Adipocyte (in vitro differentiated cells): ENCODE results near the gene ITPKC.

Experiments used
- DNase-seq: peaks from one replicate; pipeline ENCODE4 v3.0.0-alpha.2; 2015; ENCODE audit warnings: low read depth
- H3K27me3 ChIP-seq: replicated peaks from 2 replicates; pipeline ENCODE4 v1.7.0; 2013; ENCODE audit warnings: mild to moderate bottlenecking, low read length, moderate library complexity; ENCODE audit not compliant: control insufficient read depth, insufficient read depth
- H3K36me3 ChIP-seq: 2 replicates; pipeline ENCODE4 v1.7.0; 2013; ENCODE audit warnings: low read length, mild to moderate bottlenecking, moderate library complexity; ENCODE audit not compliant: control insufficient read depth, insufficient read depth, severe bottlenecking
- H3K4me1 ChIP-seq: 2 replicates; pipeline ENCODE4 v1.7.0; 2013; ENCODE audit warnings: mild to moderate bottlenecking, low read length, moderate library complexity; ENCODE audit not compliant: control insufficient read depth, insufficient read depth
- H3K4me3 ChIP-seq: 2 replicates; pipeline ENCODE4 v1.7.0; 2013; ENCODE audit warnings: mild to moderate bottlenecking, low read length, moderate library complexity
- H3K9ac ChIP-seq: 2 replicates; pipeline ENCODE4 v1.7.0; 2013; ENCODE audit warnings: mild to moderate bottlenecking, low read length, moderate library complexity
- H3K9me3 ChIP-seq: 2 replicates; pipeline ENCODE4 v1.7.0; 2013; ENCODE audit warnings: mild to moderate bottlenecking, low read length, moderate library complexity; ENCODE audit not compliant: control insufficient read depth

ITPKC gene

DNA sequence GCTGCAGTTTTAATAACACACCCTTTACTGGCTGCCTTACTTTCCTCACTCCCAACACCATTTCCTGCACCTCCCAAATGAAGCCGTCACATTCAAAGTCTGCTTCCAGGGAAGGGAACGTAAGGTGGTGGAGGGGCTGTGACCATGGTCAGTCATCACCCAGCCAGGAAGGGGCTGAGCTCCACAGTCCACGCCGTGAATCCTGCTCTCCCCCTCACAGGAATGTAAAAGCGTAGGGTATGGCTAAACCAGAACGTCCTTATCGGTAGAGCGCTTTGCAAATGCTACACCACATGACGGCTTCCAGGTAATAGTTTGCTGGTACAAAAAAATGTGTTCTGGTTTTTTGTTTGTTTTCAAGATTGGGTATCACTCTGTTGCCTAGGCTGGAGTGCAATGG is 33.5 kb upstream of the ITPKC start:
- DNase-seq = no peak

DNA sequence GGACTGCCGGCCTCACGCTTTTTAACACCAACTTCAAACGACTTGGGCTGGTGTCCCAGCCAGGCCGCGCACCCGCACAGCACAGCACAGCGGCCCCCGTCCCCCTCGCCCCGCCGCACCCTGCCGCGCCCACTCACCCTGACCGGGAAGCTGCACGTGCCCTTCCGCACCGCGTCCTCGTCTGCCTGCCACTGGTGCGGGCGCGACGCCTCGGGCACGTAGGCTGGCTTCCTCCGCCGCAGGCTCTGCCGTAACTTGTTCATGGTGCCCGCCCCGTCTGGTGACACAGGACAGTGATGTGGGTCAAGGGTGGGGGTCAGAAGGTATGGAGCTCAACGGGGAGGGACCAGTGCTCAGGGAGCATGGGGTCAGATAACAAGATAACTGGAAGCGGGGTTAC is 32.6 kb upstream of the ITPKC start:
- Histone ChIP-seq H3K4me1 (peaks cover 22% of the 10 kb centered on the region), H3K9ac (no peak overlapping the region), H3K36me3 (peaks cover 66% of the 10 kb centered on the region), H3K4me3 (no peak overlapping the region), H3K27me3 (no peaks in the 10 kb centered on the region), H3K9me3 (no peaks in the 10 kb centered on the region)
- no peak for DNase-seq

More for the DNA sequence above, 33.5 kb upstream of the ITPKC start:
- Histone ChIP-seq H3K4me3 (no peak overlapping the region), H3K4me1 (peaks cover 14% of the 10 kb centered on the region), H3K9ac (no peak overlapping the region), H3K36me3 (peaks cover 74% of the 10 kb centered on the region), H3K27me3 (no peaks in the 10 kb centered on the region), H3K9me3 (no peaks in the 10 kb centered on the region)

- H3K4me3 ChIP-seq = no peak overlapping the region
- peaks cover 22% of the 10 kb centered on the region for H3K4me1 ChIP-seq
- no peaks in the 10 kb centered on the region for H3K9me3 ChIP-seq
- H3K36me3 ChIP-seq = peaks cover 58% of the 10 kb centered on the region
- no peak for DNase-seq
- H3K9ac ChIP-seq = no peak overlapping the region
- H3K27me3 ChIP-seq = no peaks in the 10 kb centered on the region
Observed at GRCh38 chr19:40685016-40685526, 31.8 kb upstream of the ITPKC start.

GRCh38 chr19:40685563-40685962 is 31.3 kb upstream of the ITPKC start:
- Histone ChIP-seq H3K9ac (no peak overlapping the region), H3K36me3 (peaks cover 55% of the 10 kb centered on the region), H3K9me3 (no peaks in the 10 kb centered on the region), H3K4me1 (peaks cover 22% of the 10 kb centered on the region), H3K27me3 (no peaks in the 10 kb centered on the region), H3K4me3 (no peak overlapping the region)
- DNase-seq = no peak

DNA sequence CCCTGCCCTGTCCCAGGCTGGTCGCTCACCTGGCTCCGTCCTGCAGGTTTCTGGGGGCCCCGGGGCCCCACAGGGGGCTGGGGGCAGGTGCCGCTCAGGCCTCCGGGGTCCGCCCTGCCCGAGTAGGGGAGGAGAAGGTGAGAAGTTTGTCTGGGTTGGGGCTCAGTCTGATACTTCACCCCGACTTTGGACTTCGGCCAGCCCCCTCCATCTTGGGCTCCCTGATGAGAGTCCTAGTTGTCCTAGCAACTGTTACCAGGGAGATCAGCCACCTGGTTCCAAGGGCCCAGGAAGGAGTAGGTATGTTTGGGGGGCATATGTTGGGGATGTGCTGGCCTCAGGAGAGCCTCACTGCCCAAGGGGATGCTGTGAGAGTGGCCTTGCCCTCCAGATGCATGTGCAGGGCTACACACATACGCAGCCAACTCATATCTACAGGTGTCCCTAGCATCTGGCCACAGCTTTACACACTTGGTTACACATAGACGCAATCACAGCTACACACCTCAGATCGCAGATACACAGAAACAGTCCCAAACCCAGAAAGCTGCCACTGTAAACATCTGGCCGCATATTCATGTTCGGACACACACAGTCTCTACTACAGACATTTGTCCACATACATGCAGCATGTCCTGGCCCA is 29.9 kb upstream of the ITPKC start:
- no peak for DNase-seq
- H3K4me3 ChIP-seq = peak overlapping the region; percentile 96

GRCh38 chr19:40687525-40688016 is 29.3 kb upstream of the ITPKC start:
- H3K27me3 ChIP-seq = no peaks in the 10 kb centered on the region
- H3K4me1 ChIP-seq = peaks cover 30% of the 10 kb centered on the region
- H3K36me3 ChIP-seq = peaks cover 35% of the 10 kb centered on the region
- H3K4me3 ChIP-seq = peak overlapping the region; percentile 96
- DNase-seq = peak; percentile 68
- no peaks in the 10 kb centered on the region for H3K9me3 ChIP-seq
- H3K9ac ChIP-seq = no peak overlapping the region

More for the DNA sequence above, 29.9 kb upstream of the ITPKC start:
- peaks cover 30% of the 10 kb centered on the region for H3K4me1 ChIP-seq
- H3K36me3 ChIP-seq = peaks cover 41% of the 10 kb centered on the region
- no peaks in the 10 kb centered on the region for H3K9me3 ChIP-seq
- H3K27me3 ChIP-seq = no peaks in the 10 kb centered on the region
- H3K9ac ChIP-seq = no peak overlapping the region

DNA sequence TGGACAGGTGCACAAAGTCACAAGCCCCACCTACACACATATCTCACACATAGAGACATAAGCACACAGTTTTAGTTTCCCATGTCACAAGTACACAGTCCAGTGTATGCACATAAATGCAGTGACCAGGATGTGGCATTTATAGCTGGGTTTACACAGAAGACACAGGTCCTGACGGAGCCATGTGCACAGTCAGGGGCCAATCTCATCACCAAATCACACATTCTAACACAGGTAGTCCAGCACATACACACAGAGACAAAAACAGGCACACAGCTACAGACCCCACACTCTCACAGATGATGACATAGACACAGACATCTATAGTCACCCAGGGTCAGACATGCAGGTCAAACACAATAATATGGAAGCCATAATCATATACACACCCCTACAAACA is 28.6 kb upstream of the ITPKC start:
- Histone ChIP-seq H3K4me1 (peaks cover 30% of the 10 kb centered on the region), H3K27me3 (no peaks in the 10 kb centered on the region), H3K36me3 (peaks cover 28% of the 10 kb centered on the region), H3K9me3 (no peaks in the 10 kb centered on the region), H3K9ac (peak overlapping the region; percentile 96), H3K4me3 (peak overlapping the region; percentile 96)
- peak; percentile 8 for DNase-seq

GRCh38 chr19:40688987-40689338 is 27.9 kb upstream of the ITPKC start:
- no peaks in the 10 kb centered on the region for H3K27me3 ChIP-seq
- peak overlapping the region; percentile 96 for H3K4me3 ChIP-seq

DNA sequence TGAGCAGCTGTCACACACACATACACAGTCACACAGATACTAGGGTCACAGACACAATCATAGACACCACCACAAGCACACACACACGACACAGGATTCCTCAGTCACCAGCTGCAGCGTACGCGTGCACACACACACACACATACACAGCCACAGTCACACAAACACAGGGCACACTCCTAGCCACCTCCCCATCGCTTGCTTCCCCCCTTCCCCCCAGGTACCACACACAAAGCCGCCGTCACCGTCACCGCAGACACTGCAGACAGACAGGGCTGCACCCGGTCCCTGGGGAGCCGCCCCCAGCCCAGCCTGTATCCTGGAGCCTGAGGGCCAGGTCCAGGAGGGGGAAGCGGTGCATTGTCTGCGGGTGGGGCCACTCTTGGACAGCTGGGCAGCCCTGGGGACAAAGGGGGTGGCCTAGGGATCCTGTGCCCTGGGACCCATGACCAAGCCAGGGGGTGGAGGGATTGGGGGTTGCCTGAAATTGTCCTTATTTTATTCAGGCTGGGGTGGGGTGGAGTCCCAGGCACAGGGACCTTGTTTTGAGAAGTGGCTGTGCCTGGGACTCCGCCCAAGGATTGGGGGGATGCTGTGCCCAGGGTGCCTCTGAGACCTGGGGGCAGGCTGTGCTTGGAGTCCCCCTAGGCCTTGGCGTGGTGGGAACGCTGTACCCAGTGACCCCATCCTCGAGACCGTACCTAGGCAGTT is 27.4 kb upstream of the ITPKC start:
- peak overlapping the region; percentile 96 for H3K9ac ChIP-seq
- H3K36me3 ChIP-seq = peaks cover 28% of the 10 kb centered on the region
- H3K9me3 ChIP-seq = no peaks in the 10 kb centered on the region
- peak; percentile 49 for DNase-seq
- H3K4me3 ChIP-seq = peak overlapping the region; percentile 96
- peaks cover 30% of the 10 kb centered on the region for H3K4me1 ChIP-seq
- no peaks in the 10 kb centered on the region for H3K27me3 ChIP-seq

More at GRCh38 chr19:40688987-40689338, 27.9 kb upstream of the ITPKC start:
- Histone ChIP-seq H3K9me3 (no peaks in the 10 kb centered on the region), H3K36me3 (peaks cover 23% of the 10 kb centered on the region), H3K4me1 (peaks cover 30% of the 10 kb centered on the region), H3K9ac (peak overlapping the region; percentile 96)
- no peak for DNase-seq

DNA sequence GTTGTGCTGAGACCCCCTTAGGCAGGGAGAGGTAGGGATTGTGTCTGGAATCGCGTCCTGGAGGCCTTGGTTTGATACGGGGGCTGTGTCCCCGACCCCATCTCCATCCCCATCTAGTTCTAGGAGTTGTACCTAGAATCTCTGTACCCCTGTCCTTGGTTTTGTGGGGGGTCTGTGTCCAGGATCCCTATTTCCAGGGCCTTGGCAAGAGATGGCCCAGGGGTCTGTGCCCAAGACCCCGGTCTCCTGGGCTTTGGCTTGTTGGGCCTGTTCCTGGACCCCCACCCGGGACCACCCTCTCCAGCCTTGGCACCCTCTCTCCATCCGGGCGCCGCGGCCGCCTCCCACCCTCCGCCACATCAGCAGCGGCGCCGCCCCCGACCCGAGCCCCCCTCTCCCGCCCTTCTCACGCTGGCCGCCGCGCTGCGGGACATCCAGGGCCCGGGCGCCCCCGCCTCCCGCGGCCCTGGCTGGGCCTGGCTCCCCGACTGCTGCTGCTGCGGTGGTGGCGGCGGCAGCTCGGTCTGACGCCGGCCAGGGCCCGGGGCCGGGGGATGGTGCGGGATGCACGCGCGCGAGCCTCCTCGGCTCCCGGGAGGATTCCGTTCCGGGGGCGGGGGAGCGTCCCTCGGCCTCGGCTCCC is 26.7 kb upstream of the ITPKC start, which contains the start of gene NUMBL:
Gene NUMBL, minus strand, starts transcription at position 602 of the 643 bp plus-strand sequence. Its CDS starts 168 bp downstream, at position 434.
- Histone ChIP-seq H3K9me3 (no peaks in the 10 kb centered on the region), H3K27me3 (no peaks in the 10 kb centered on the region), H3K36me3 (peaks cover 27% of the 10 kb centered on the region), H3K4me3 (peak within 1 kb of the TSS; percentile 96), H3K9ac (peak within 1 kb of the TSS; percentile 96), H3K4me1 (peaks cover 30% of the 10 kb centered on the region)
- DNase-seq = no peak
